Omental fat pad (tissue), 4 donors: ENCODE data around the gene VEGFC. TPM values are rescaled to one million over a fixed set of nuclear protein-coding genes. Genes with fewer than 3 reads are reported as not detected.

Experiments
- ATAC-seq: fragments of 150-250 bp; one replicate; pipeline ENCODE4 v1.9.1; 2016; ENCODE audit warnings: mild to moderate bottlenecking, moderate library complexity; ENCODE audit not compliant: low FRiP score
- DNase-seq: peaks from one replicate; pipeline ENCODE4 v3.0.0-alpha.2; 2019; ENCODE audit warnings: low spot score
- total RNA-seq, 4 donors: library from RNA; depleted of rRNA; stranded (reverse); fragments of >200 nt; gene quantifications; one replicate each; pipeline ENCODE4 v1.1.0, GENCODE V29; 2016
- TF ChIP-seq, protein P1 (sequence below), 3 donors: fragments of 450-650 bp; IDR thresholded peaks; one replicate each; pipeline ENCODE4 v1.5.1; 2016 to 2017; ENCODE audit warnings: antibody characterized with exemption in 3 of 3, mild to moderate bottlenecking in 3 of 3, moderate library complexity in 2 of 3

Gene VEGFC
- total RNA-seq, 4 donors from 2014 or later, result 14.0 to 30.6 (median 28.5) TPM

DNA sequence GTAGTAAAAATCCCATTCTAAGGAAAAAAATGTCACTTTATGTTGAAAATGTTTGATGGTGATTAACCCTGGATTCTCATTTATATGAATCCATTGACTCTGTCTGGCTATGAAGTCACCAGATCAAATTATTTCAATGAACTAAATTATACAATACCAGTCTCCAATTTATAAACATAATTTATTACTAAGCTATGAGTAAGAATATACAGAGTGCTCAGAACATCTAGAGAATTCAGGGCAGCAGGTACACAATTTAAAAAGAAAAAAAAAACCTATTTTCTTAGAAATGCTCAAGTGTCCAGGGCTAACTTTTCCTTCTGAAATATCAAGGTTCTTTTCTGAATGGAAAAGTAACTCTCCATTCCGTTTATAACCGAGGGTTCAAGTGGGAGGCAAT is 48.6 kb downstream of the VEGFC start:
- TF ChIP-seq, protein P1, sequence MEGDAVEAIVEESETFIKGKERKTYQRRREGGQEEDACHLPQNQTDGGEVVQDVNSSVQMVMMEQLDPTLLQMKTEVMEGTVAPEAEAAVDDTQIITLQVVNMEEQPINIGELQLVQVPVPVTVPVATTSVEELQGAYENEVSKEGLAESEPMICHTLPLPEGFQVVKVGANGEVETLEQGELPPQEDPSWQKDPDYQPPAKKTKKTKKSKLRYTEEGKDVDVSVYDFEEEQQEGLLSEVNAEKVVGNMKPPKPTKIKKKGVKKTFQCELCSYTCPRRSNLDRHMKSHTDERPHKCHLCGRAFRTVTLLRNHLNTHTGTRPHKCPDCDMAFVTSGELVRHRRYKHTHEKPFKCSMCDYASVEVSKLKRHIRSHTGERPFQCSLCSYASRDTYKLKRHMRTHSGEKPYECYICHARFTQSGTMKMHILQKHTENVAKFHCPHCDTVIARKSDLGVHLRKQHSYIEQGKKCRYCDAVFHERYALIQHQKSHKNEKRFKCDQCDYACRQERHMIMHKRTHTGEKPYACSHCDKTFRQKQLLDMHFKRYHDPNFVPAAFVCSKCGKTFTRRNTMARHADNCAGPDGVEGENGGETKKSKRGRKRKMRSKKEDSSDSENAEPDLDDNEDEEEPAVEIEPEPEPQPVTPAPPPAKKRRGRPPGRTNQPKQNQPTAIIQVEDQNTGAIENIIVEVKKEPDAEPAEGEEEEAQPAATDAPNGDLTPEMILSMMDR (IDR thresholded peaks at IDR 0.05), result no peak
- ATAC-seq (no peak), DNase-seq (no peak)

DNA sequence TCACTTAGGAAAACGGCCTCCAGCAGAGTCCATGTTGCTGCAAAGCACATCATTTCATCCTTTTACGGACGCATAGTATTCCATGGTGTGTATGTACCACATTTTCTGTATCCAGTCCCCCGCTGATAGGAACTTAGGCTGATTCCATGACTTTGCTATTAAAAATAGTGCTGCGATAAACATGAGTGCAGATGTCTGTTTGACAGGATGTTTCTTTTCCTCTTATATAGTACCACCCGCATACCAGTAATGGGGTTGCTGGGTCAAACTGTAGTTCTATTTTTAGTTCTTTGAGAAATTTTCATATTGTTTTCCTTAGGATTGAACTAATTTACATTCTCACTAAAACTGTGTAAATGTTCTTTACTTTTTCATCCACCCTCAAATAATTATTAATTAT is 50.5 kb downstream of the VEGFC start:
- no peak for DNase-seq
- ATAC-seq, result no peak
- TF ChIP-seq, protein P1 (IDR thresholded peaks at IDR 0.05), result no peak

DNA sequence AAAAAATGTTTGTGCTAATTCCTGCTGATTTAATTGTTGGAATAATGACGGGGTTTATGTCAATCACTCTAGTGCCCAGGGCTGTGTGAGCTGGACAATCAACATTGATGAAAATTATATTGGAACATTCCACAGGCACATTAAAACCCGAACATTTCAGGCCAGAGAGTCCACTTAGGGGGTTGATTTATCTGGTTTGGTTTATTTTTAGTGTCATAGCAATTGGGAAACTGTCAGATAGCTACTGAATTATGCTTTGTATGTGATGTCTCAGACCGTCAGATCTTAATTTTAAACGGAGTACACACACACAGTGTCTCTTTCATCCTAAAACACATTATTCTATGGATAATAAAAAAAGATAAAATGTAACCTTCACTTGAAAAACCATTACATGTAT is 51.5 kb downstream of the VEGFC start:
- ATAC-seq (no peak), DNase-seq (no peak)
- TF ChIP-seq, protein P1 (IDR thresholded peaks at IDR 0.05), result no peak

DNA sequence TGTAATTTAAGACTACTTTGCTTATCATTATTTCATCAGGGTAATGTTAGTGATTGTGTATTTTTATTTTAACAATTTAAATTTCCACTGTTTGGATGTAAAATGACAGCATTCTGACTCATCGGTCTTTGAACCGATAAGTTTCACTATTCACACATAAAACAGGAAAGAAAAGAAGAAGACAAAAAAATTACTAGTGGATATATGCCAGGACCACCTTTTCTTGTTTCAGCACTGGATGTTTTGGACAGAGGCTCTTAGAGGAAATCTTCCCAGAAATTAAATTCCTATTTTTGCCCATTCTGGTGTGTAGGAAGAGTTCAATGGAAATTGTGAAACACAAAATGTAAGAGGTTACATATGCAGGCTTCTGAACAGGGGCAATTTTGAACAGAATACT is 57.4 kb downstream of the VEGFC start:
- DNase-seq (no peak), ATAC-seq (no peak)
- TF ChIP-seq, protein P1 (IDR thresholded peaks at IDR 0.05), result no peak

DNA sequence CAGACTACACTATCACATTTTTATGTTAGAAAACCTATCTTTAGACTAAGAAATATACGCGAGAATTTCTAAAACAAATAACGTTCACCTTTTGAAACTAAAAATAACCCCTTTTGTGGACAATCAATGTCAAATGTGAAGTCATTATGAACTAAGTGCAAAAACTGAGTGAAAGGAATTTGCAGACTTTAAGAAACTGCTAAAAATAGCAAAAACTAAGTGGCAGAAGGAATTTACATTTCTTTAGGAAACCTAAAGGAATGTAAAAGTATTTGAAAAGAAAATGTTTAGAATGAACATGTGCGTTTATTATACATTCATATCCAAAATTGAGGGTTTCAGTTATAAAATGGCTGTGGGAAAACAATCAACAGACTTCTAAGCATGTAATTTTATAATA is 58.3 kb downstream of the VEGFC start:
- DNase-seq (no peak), ATAC-seq (no peak)
- TF ChIP-seq, protein P1 (IDR thresholded peaks at IDR 0.05), result no peak

DNA sequence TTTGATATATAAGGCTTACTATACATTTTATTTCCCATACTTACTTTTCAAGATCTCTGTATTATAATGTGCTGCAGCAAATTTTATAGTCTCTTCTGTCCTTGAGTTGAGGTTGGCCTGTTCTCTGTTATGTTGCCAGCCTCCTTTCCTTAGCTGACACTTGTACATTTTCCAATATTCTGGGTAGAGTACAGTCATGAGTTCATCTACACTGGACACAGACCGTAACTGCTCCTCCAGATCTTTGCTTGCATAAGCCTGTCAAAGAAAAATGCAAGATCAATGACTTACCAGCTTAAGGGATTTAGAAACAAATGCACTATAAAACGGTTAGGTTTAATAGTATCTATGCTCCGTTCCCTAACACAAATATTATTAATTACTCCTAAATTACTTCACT is 63.2 kb downstream of the VEGFC start:
- peak; percentile 70 for ATAC-seq
- DNase-seq, result no peak
- TF ChIP-seq, protein P1 (IDR thresholded peaks at IDR 0.05), result no peak

DNA sequence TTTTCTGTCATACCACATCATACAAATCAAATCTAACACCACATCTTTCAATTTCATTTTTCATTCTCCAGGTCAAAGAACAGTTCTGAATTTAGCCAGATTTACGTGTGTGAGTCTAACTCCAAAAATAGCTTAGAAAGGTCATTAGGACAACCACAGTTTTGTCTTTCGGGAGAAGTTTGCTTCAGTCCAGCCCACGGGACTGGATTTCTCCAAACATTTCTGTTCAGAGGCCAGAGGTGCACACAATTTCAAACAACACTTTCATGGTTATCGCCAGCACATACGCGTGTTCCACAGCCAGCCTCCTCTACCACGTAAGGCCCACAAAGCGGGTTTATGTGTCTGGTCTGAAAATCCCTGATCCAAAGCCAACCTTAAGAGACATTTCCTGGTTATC is 65.9 kb downstream of the VEGFC start:
- ATAC-seq, result no peak
- no peak for DNase-seq
- TF ChIP-seq, protein P1 (IDR thresholded peaks at IDR 0.05), result no peak
